LNCAP (cell line): Measurements from ENCODE around the gene PLPP2.

Experiments
- TF ChIP-seq, protein P1 (sequence below): fragments of 450-650 bp; IDR thresholded peaks from 2 replicates; pipeline ENCODE4 v1.5.1; 2017; ENCODE audit warnings: mild to moderate bottlenecking

The PLPP2 gene

GRCh38 chr19:294341-294945 lies 3.2 kb upstream of the PLPP2 start:
- TF ChIP-seq, protein P1, sequence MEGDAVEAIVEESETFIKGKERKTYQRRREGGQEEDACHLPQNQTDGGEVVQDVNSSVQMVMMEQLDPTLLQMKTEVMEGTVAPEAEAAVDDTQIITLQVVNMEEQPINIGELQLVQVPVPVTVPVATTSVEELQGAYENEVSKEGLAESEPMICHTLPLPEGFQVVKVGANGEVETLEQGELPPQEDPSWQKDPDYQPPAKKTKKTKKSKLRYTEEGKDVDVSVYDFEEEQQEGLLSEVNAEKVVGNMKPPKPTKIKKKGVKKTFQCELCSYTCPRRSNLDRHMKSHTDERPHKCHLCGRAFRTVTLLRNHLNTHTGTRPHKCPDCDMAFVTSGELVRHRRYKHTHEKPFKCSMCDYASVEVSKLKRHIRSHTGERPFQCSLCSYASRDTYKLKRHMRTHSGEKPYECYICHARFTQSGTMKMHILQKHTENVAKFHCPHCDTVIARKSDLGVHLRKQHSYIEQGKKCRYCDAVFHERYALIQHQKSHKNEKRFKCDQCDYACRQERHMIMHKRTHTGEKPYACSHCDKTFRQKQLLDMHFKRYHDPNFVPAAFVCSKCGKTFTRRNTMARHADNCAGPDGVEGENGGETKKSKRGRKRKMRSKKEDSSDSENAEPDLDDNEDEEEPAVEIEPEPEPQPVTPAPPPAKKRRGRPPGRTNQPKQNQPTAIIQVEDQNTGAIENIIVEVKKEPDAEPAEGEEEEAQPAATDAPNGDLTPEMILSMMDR, result no peak

DNA sequence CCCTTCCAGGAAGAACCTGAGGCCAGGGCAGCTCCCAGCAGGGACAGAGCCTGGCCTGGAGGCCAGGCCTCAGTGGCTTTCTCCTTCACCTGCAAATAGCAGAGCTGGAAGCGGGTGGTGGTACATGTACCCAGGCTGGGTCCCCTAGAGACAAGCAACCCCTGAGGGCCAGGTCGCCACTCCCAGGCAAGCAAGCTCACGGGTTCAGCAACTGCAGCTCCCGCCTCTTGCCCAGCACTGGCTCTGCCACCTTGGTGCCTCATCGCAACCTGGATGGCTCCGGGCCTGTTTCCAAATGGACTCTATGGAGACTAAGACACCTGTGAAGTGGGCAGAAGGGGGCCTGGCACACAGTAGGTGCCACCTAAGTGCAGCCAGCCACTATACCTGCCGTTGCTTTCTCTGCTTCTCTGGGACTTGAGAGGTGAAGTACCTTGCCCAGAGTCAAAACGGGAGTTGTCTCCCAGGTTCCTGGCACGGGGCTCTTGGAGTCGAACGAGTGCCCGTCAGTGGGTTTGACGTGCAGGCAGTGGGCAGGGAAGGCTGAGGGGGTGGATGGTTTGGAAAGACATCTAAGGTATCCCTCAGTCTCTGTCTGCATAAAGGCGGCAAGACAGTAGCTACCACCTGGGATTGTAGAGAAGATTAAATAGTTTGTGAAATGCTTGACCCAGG lies 2.4 kb upstream of the PLPP2 start:
- TF ChIP-seq, protein P1, result no peak

- TF ChIP-seq, protein P1, result no peak
Observed at GRCh38 chr19:292951-293350, 1.7 kb upstream of the PLPP2 start.

- TF ChIP-seq, protein P1, result no peak
Observed at GRCh38 chr19:292281-292884, 1.2 kb upstream of the PLPP2 start.

GRCh38 chr19:291561-292280 lies 518 bp upstream of the PLPP2 start:
- TF ChIP-seq, protein P1, result no peak

DNA sequence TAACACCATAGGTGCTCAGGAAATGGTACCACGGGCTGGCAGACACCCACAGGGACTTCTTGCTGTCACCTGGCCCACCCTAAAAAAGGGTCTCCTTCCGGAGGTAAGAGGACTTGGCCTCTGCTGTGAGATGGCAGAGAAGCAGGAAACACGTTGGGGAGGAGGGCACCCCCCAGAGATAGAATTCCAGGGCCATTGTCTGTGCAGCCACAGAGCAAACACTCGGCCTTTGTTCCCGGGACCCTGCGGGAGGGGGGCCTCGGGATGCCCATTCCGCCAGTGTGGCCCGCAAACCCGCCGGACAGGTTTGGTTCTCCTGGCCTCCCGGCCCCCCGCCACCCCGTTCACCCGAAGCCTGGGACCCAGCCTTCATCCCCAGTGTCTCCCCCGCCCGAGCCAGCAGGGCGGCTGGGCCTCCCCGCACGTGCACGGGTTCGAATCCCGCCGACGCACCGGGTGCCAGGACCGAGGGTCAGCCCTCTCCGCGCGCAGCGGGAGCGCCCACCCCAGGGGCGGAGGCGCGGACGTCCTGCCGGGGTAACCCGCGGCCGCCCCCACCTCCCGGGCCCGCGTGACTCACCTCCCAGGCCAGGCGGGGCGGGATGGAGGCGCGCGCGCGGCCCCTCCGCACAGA lies 714 bp downstream of the PLPP2 start:
- TF ChIP-seq, protein P1, result no peak

- TF ChIP-seq, protein P1, result no peak
Observed at GRCh38 chr19:289651-290371, 1.4 kb downstream of the PLPP2 start.
